NB4 (cell line): Measurements from ENCODE around the gene TAF1B.

ENCODE experiments used
- CTCF ChIP-seq: IDR thresholded peaks from one replicate; pipeline ENCODE4 v1.5.1; 2012; ENCODE audit warnings: low read depth, low read length
- POLR2A ChIP-seq: IDR thresholded peaks from 2 replicates; pipeline ENCODE4 v1.6.1; 2011; ENCODE audit warnings: mild to moderate bottlenecking; ENCODE audit not compliant: insufficient read length; ENCODE audit errors: extremely low read depth

GRCh38 chr2:9945596-9945995 lies 102.3 kb downstream of the TAF1B start:
- no peak for TF ChIP-seq CTCF
- TF ChIP-seq POLR2A: no peak
